Omental fat pad (tissue), 4 donors: Measurements from ENCODE around the gene OSBP. TPM values are rescaled to one million over a fixed set of nuclear protein-coding genes. Genes with fewer than 3 reads are reported as not detected.

Experiments
- ATAC-seq: fragments of 150-250 bp; one replicate; pipeline ENCODE4 v1.9.1; 2016; ENCODE audit warnings: mild to moderate bottlenecking, moderate library complexity; ENCODE audit not compliant: low FRiP score
- DNase-seq: peaks from one replicate; pipeline ENCODE4 v3.0.0-alpha.2; 2019; ENCODE audit warnings: low spot score
- CTCF ChIP-seq, 3 donors: fragments of 450-650 bp; IDR thresholded peaks; one replicate each; pipeline ENCODE4 v1.5.1; 2016 to 2017; ENCODE audit warnings: antibody characterized with exemption in 3 of 3, mild to moderate bottlenecking in 3 of 3, moderate library complexity in 2 of 3
- total RNA-seq, 4 donors: library from RNA; depleted of rRNA; stranded (reverse); fragments of >200 nt; gene quantifications; one replicate each; pipeline ENCODE4 v1.1.0, GENCODE V29; 2016

The OSBP gene
- total RNA-seq, 4 donors from 2014 or later: 33.7 to 46.3 (median 35.1) TPM

- TF ChIP-seq CTCF (IDR thresholded peaks at IDR 0.05): no peak
- ATAC-seq: no peak
- no peak for DNase-seq
Observed at GRCh38 chr11:59616396-59616982, 915 bp upstream of the OSBP start.

GRCh38 chr11:59615120-59615636 is 396 bp downstream of the OSBP start:
- DNase-seq (peak; percentile 35), ATAC-seq (peak; percentile 18)
- TF ChIP-seq CTCF (IDR thresholded peaks at IDR 0.05): no peak

- no peak for DNase-seq
- no peak for ATAC-seq
- no peak for TF ChIP-seq CTCF (IDR thresholded peaks at IDR 0.05)
Observed at GRCh38 chr11:59614277-59615119, 1.1 kb downstream of the OSBP start.

GRCh38 chr11:59611570-59612565 is 3.7 kb downstream of the OSBP start:
- TF ChIP-seq CTCF (IDR thresholded peaks at IDR 0.05): no peak
- DNase-seq (no peak), ATAC-seq (no peak)

GRCh38 chr11:59610289-59610688 is 5.3 kb downstream of the OSBP start:
- ATAC-seq (no peak), DNase-seq (no peak)
- no peak for TF ChIP-seq CTCF (IDR thresholded peaks at IDR 0.05)

- TF ChIP-seq CTCF (IDR thresholded peaks at IDR 0.05): no peak
- ATAC-seq (no peak), DNase-seq (no peak)
Observed at GRCh38 chr11:59607703-59608454, 7.7 kb downstream of the OSBP start.
